GM12878 (cell line): ENCODE measurements around the gene NAP1L4.

Source experiments
- POLR2A ChIP-seq: IDR thresholded peaks from 2 replicates; pipeline ENCODE4 v1.6.1; 2011; ENCODE audit warnings: low read depth, mild to moderate bottlenecking, low read length
- POLR2AphosphoS5 ChIP-seq: IDR thresholded peaks from 2 replicates; pipeline ENCODE4 v1.6.1; 2011; ENCODE audit warnings: mild to moderate bottlenecking, low read length, inconsistent platforms
- RAD21 ChIP-seq: IDR thresholded peaks from 2 replicates; pipeline ENCODE4 v1.6.1; 2011; ENCODE audit warnings: mild to moderate bottlenecking, low read depth, low read length, moderate library complexity; ENCODE audit not compliant: insufficient read depth
- TCF7 ChIP-seq: IDR thresholded peaks from 2 replicates; pipeline ENCODE4 v1.6.1; 2014; ENCODE audit warnings: antibody characterized with exemption, borderline replicate concordance
- ZNF274 ChIP-seq: IDR thresholded peaks from one replicate; pipeline ENCODE4 v1.8.0; 2011; ENCODE audit not compliant: insufficient read length, insufficient read depth

GRCh38 chr11:3006505-3007260, 14.6 kb upstream of the NAP1L4 start:
- TF ChIP-seq ZNF274 = no peak
- no peak for TF ChIP-seq TCF7
- TF ChIP-seq POLR2AphosphoS5 = no peak
- 0 out of 2 replicates have a peak, but pooled peaks have one; percentile 14 for TF ChIP-seq POLR2A
- no peak for TF ChIP-seq RAD21
